Thyroid gland (tissue), 4 donors: ENCODE data around the gene HBA2.

Experiments
- POLR2A ChIP-seq, 2 donors: fragments of 450-650 bp; IDR thresholded peaks; one replicate each; pipeline ENCODE4 v1.6.1; 2017; ENCODE audit warnings: antibody characterized with exemption in 2 of 2, mild to moderate bottlenecking in 2 of 2, moderate library complexity in 1 of 2
- TF ChIP-seq, protein P1 (sequence below), 6 experiments: fragments of 200-600 bp in 3 of 6; fragments of 450-650 bp in 3 of 6; sonication (generic) in 3 of 6; IDR thresholded peaks; one replicate each; pipeline ENCODE4 v1.5.1; 2016 to 2019; ENCODE audit warnings: antibody characterized with exemption in 6 of 6, mild to moderate bottlenecking in 2 of 6, inconsistent platforms in 1 of 6, moderate library complexity in 1 of 6

DNA sequence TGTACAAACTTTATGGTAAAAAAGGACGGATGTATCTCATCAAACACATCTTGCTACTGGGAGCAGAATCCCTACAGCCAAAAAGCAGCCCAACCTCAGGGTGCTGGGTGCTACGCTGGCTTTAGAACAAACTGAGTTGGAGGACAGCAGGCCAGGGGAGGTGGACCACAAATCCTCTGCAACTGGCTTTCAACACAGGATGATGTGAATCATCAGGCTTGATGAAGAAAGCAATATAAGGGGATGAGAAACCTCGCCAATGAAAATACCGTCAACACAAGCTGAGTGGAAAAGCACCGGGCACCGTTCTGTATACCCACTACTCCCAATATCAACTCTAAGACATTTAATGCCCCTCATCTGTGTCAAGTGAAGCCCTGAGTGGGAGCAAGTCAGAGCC is 21.8 kb downstream of the HBA2 start:
- no peak for TF ChIP-seq POLR2A (IDR thresholded peaks at IDR 0.05)
- TF ChIP-seq, protein P1, sequence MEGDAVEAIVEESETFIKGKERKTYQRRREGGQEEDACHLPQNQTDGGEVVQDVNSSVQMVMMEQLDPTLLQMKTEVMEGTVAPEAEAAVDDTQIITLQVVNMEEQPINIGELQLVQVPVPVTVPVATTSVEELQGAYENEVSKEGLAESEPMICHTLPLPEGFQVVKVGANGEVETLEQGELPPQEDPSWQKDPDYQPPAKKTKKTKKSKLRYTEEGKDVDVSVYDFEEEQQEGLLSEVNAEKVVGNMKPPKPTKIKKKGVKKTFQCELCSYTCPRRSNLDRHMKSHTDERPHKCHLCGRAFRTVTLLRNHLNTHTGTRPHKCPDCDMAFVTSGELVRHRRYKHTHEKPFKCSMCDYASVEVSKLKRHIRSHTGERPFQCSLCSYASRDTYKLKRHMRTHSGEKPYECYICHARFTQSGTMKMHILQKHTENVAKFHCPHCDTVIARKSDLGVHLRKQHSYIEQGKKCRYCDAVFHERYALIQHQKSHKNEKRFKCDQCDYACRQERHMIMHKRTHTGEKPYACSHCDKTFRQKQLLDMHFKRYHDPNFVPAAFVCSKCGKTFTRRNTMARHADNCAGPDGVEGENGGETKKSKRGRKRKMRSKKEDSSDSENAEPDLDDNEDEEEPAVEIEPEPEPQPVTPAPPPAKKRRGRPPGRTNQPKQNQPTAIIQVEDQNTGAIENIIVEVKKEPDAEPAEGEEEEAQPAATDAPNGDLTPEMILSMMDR (IDR thresholded peaks at IDR 0.05) = no peak
